Measurements from ENCODE around the gene EPHB2. TPM values are rescaled to one million over a fixed set of nuclear protein-coding genes. Genes with fewer than 3 reads are reported as not detected.

The EPHB2 gene
- total RNA-seq: 1.3 and 4.3 TPM in 2 replicates

DNA sequence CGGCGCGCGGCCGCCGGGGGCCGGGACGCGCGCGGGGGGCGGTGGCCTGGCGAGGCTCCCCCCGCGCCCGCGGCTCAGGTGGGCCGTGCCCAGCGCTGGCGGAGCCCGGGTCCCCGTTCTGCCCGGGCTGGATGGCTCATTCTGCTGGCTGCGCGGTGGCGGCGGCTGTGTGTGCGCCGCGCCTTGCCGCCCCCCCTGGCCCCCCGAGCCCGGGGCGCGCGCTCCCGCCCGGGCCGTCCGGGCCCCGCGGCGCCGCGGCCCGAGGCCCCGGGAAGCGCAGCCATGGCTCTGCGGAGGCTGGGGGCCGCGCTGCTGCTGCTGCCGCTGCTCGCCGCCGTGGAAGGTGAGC lies at the start of gene EPHB2:
Gene EPHB2, plus strand, starts transcription at position 139 of the 349 bp plus-strand sequence. Its CDS starts 144 bp downstream, at position 283.

Small RNAs within 50 kb of the gene (small RNA-seq; reads per million reads assigned to genes)
- gene MIR4253: not detected
- not detected for gene MIR4684

Other genes with a start within 250 kb of the EPHB2 start
- gene EPHA8, start 147.3 kb upstream of the EPHB2 start, total RNA-seq: not detected in 2 replicates
- not detected in 2 replicates for gene C1QA, start 74.2 kb upstream of the EPHB2 start, total RNA-seq
- gene C1QC, start 67.2 kb upstream of the EPHB2 start, total RNA-seq: not detected in 2 replicates
- gene C1QB, start 57.6 kb upstream of the EPHB2 start, total RNA-seq: not detected in 2 replicates

All from articular chondrocyte of knee joint (primary cell).